ENCODE results near the gene DYNC1H1.

- TF ChIP-seq CTCF (IDR thresholded peaks at IDR 0.05) (no peak), POLR2AphosphoS5 (IDR thresholded peaks at IDR 0.05) (no peak), POLR2A (IDR thresholded peaks at IDR 0.05) (no peak)
Observed at GRCh38 chr14:101982621-101983020, 18.2 kb downstream of the DYNC1H1 start.

All from gastroesophageal sphincter (tissue), 3 donors.